Measurements from ENCODE around the gene CALM3. TPM values are rescaled to one million over a fixed set of nuclear protein-coding genes. Genes with fewer than 3 reads are reported as not detected.

The CALM3 gene
- total and polyA plus RNA-seq, 2 of the 13 experiments (the other 11 are each of a cell fraction or from before 2014, with no cell fraction given): 239 to 258 TPM

DNA sequence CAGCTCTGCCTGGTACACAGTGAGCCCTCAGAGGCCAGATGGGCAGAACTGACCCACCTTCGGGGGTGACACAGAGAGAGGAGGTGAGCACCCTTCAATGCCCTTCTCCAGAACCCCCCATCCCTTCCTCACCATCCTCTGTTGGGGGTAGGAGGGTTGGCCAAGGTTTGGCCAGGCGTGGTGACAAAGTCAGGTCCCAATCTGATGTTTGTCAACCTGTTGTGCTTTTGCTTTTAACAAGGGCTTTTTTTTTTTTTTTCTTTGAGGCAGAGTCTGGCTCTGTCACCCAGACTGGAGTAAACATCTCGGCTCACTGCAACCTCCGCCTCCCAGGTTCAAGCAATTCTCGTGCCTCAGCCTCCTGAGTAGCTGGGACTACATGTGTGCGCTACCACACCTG, 16.5 kb downstream of the CALM3 start (continued):
- TF ChIP-seq SNAI1 (CRISPR knock-in tag; IDR thresholded peaks at IDR 0.05; ENCODE audit: borderline replicate concordance): no peak
- no peak for TF ChIP-seq CENPT (CRISPR knock-in tag; IDR thresholded peaks at IDR 0.05; ENCODE audit: low read depth)
- no peak for TF ChIP-seq E2F2 (CRISPR knock-in tag; IDR thresholded peaks at IDR 0.05; ENCODE audit: borderline replicate concordance)
- TF ChIP-seq, protein P1, sequence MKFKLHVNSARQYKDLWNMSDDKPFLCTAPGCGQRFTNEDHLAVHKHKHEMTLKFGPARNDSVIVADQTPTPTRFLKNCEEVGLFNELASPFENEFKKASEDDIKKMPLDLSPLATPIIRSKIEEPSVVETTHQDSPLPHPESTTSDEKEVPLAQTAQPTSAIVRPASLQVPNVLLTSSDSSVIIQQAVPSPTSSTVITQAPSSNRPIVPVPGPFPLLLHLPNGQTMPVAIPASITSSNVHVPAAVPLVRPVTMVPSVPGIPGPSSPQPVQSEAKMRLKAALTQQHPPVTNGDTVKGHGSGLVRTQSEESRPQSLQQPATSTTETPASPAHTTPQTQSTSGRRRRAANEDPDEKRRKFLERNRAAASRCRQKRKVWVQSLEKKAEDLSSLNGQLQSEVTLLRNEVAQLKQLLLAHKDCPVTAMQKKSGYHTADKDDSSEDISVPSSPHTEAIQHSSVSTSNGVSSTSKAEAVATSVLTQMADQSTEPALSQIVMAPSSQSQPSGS (CRISPR knock-in tag; IDR thresholded peaks at IDR 0.05): no peak
- TF ChIP-seq ZNF775 (CRISPR knock-in tag; IDR thresholded peaks at IDR 0.05; ENCODE audit: borderline replicate concordance): no peak
- TF ChIP-seq, protein P2, sequence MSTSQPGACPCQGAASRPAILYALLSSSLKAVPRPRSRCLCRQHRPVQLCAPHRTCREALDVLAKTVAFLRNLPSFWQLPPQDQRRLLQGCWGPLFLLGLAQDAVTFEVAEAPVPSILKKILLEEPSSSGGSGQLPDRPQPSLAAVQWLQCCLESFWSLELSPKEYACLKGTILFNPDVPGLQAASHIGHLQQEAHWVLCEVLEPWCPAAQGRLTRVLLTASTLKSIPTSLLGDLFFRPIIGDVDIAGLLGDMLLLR (CRISPR knock-in tag; IDR thresholded peaks at IDR 0.05): no peak
- no peak for TF ChIP-seq ZNF326 (CRISPR knock-in tag; IDR thresholded peaks at IDR 0.05; ENCODE audit: borderline replicate concordance)
- no peak for TF ChIP-seq HNRNPK (IDR thresholded peaks at IDR 0.05; ENCODE audit: low read depth, low read length, poor library complexity, severe bottlenecking)
- TF ChIP-seq ZNF331 (CRISPR knock-in tag; IDR thresholded peaks at IDR 0.05): no peak
- TF ChIP-seq ZFP37 (CRISPR knock-in tag; IDR thresholded peaks at IDR 0.05; ENCODE audit: borderline replicate concordance): no peak
- TF ChIP-seq LBX2 (CRISPR knock-in tag; IDR thresholded peaks at IDR 0.05; ENCODE audit: borderline replicate concordance): no peak
- no peak for TF ChIP-seq ZNF614 (CRISPR knock-in tag; IDR thresholded peaks at IDR 0.05; ENCODE audit: borderline replicate concordance)

Data from HepG2 (cell line).